GM19467 (cell line): ENCODE measurements around the gene PCDHGA4.
"Not testable (repeated sequence)": the region's sequence is repeated elsewhere in the genome, so short reads cannot be mapped to it uniquely, and the experiment has no call there.

Source experiments
- ATAC-seq: cut with Tn5 transposase; IDR thresholded peaks from one replicate; pipeline ENCODE4 v1.9.1; 2021; ENCODE audit warnings: mild to moderate bottlenecking, moderate library complexity; ENCODE audit not compliant: unreplicated experiment

PCDHGA4 gene

DNA sequence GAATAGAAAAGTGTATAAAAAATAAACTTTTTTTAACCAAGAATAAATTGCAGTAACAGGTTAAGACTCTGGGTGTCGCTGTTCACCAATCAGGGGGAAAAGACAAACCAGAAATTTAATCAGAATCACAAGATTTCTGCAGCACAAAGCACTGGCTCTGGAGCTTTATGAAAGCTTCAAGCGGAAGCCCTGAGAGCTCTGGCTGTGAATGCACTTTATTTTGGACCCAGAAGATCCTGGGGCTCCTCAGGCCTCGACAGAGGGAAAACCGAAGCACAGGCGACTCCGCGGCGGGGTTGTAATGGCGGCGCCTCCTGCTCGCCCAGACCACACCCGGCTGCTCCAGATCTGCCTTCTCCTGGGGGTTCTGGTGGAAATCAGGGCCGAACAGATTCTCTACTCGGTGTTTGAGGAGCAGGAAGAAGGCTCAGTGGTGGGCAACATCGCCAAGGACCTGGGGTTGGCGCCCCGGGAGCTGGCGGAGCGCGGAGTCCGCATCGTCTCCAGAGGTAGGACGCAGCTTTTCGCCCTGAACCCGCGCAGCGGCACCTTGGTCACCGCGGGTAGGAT lies at the start of gene PCDHGA4:
TSS of gene PCDHGA4 (plus strand) at position 122 of the 570 bp plus-strand sequence. CDS start at position 209, 87 bp downstream.
- no peak for ATAC-seq

DNA sequence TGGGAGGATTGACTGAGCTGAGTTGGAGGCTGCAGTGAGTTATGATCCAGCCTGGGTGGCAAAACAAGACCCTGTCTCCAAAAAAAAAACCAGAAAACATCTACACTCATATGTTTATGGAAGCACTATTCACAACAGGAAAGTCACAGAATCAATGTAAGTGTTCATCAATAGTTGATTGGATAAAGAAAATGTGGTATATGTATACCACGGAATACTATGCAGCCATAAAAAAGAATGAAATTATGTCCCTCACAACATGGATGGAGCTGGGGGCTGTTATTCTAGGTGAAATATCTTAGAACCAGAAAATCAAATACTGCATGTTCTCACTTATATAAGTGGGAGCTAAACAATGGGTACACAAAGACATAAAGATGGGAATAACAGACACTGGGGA lies 48.2 kb upstream of the PCDHGA4 start:
- ATAC-seq, result no peak

DNA sequence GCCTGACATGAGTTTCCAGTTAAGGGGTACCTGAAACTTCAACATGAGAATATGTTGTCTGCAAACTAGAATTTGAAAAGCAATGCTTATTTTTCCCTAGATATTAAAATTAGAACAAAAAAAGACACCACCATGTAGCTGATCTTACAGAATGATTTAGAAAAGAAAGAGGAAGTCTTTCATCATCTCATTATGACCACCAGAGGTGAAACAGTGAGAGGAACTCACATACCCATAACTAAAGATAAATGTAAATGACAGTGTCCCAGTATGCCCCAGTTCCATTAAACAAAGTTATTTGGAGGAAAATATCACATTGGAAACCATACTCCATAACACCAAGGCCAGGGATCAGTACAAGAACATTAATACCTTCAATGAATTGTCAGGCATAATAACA lies 41.1 kb upstream of the PCDHGA4 start:
- no peak for ATAC-seq

DNA sequence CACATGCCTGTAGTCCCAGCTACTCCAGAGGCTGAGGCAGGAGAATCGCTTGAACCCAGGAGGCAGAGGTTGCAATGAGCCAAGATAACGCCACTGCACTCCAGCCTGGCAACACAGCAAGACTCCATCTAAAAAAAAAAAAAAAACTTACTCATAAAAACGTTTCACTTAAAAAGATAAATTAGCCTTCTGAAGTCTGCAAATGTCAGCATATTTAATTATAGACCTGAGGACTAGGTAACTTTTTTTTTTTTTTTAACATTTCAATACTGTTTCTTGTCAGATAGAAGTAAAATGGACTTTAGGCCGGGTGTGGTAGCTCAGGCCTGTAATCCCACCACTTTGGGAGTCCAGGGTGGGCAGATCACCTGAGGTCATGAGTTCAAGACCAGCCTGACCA lies 37.9 kb upstream of the PCDHGA4 start:
- ATAC-seq, result not testable (repeated sequence)

DNA sequence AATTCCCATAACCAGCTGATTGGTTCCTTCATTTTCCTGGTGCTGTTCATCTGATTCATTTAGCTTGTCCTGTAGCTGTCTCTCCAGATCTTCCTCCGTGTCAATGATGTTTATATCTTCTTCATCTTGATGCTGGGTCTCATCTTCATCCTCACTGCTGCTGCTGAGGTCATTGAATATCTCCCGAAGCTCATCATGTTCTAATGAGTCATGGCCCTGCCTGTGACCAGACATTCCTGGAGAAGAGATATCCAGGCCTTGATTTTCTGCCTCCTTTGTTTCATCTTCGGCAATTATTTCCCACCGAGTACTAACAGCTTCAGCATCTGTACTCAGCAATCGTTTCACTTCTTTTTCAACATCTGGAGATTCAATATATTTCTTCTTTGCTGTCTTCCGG lies 35.6 kb upstream of the PCDHGA4 start:
- no peak for ATAC-seq

DNA sequence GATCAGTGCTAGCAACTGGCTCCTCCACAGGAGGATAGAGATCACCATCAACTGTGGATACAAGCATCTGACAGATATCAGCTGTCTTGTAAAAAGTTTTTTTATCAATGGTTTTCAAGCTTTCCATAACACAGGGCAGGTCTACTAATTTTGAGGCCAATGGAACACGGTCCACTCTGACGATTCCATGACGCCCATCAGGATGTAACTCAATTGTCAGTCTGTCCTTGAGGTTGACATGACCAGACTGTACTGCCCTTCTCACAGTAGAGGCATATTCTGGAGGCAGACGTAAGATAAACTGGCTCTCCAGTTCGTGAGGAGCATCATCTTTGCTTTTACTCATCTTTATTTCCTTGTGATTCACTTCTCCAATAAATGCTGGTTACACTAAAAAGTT lies 35.1 kb upstream of the PCDHGA4 start:
- no peak for ATAC-seq

DNA sequence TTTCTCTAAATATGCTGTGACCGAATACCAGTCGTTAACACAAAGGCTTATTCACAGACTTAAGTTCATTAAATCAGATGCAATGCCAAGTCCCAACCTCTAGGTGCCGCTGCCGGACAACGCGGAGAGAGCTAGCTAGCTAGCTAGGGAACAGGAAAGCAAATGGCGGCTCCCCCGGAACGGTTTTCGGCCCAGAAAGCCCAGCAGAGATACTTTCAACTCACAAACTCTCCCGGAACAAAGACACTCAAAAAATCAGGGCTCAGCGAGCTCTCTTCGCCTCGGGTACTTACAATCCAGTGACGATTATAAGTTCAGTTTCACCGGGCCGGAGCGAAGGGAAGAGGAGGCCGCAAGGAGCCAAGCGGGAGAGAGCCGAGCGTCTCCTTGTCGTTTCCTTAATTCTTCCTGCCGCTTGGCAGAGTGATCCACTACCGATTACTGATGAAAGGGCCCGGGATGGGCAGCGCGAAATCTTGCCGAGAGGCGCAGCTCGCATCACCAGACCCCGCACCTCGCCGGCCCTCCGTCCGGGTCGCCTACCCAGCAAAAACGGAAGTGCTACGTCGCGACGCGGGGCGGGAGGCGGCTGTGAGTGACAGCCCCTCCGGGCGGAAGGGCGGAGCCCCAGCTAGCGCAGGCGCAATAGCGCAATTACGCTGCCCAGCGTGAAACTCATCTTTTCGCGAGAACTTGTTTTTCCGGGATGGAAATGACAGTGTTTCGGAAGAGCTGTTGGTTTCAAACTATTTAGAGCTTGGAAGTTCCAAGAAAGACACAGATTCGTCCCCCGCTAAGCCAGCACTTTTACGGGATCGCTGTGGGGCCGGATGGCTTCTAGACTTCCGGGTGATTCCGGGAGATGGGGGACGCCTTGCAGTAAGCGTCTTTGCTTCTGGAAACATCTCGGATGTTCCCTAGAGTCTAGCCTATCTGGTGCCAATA lies 34.3 kb upstream of the PCDHGA4 start, which contains the start of gene TAF7:
TSS of gene TAF7 (minus strand) at position 560 of the 945 bp plus-strand sequence. CDS start 740 bp downstream, outside the sequence.
- ATAC-seq, result peak; percentile 95

DNA sequence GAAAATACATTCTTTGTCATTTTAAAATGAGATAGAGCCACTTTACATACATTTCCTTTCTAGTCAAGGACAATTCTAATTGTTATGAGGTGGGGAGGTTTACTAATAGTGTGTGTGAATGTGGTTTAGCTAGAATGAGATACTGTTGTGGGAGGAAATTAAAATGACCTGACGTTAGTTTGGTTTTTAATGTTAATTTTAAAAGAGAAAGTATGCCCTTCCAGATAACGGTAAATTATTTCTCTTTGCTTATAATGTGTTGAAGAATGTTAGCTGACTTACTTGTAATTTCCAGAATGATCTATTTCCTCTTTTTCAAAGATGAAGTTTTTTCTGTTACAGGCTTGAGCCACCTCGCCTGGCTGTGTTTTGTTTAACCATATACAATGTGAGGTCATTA lies 32.6 kb upstream of the PCDHGA4 start:
- ATAC-seq, result no peak

DNA sequence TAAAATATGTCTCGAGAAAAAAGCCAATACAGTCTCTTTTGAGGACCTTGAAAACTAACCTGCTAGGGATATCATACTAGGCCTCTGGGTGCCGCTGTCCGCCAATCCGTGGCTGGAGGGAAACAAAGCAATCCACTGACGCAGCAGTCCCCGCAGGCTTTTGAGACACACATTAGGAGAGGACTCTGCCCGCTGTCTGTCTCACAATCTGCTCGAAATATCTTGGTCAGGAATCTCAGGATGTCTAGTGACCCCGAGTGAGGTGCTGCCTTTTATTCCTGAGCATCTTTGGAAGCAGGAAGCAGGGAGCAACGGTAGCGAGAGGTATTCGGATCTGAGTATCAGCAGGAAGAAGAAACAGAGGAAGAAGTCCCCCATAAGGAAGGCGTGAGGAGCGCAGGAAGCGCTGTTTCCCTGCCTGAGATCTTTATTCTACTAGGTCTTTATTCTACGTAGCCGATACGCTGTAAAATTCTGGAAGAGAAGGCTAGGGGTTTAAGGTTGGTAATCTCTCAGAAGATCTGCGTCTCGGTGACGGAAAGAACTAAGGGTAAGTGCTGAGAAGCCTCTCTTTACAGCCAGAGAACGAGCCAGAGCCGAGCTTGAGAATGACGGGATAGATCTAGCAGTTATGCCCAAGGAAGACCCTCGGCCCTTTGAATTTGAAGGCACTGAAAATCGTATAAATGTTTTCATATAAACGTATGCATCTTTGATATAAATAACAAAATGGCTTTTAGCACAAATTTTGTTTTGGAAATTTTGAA lies 28.6 kb upstream of the PCDHGA4 start:
- ATAC-seq, result peak; percentile 52

DNA sequence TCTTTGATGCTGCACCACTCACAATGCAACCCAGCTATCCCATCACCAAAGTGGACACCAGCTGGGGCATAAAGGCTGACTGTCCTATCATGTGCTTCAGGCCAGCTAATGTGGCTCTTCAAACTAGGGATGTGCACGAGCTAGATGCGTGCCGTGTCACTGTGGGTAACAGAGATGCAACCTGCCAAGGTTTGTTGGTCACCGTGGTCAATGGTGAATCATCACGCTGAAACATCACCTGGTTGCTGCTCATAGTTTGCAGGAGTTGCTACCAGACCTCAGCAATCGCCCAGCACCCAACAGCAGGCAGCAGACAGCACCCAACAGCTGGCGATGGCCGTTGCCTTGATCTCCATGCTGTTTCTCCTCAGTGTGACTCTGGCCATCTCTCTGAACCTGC lies 26.6 kb upstream of the PCDHGA4 start:
- no peak for ATAC-seq

DNA sequence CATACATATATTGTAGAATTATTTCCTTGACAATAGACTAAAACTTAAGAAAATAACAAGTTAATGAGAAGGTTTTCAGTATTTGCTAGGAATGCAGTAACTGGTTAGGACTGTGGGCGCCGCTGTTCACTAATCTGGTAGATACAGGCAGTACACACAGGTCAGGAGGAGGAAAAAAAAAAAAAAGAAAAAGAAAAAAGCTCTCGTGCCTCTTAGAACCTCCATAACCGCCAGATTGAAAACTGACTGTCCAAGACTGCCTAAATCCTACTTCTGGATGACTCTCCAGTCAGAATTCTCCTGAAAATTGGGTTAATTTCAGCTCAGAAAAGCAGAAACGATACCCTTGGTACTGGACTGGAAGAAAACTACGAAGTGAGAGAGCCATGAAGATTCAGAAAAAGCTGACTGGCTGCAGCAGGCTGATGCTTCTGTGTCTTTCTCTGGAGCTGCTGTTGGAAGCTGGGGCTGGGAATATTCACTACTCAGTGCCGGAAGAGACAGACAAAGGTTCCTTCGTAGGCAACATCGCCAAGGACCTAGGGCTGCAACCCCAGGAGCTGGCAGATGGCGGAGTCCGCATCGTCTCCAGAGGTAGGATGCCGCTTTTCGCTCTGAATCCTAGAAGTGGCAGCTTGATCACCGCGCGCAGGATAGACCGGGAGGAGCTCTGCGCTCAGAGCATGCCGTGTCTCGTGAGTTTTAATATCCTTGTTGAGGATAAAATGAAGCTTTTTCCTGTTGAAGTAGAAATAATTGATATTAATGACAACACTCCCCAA lies 24.3 kb upstream of the PCDHGA4 start, which contains the start of gene PCDHGA1:
TSS of gene PCDHGA1 (plus strand) at position 216 of the 782 bp plus-strand sequence.
- ATAC-seq, result no peak

DNA sequence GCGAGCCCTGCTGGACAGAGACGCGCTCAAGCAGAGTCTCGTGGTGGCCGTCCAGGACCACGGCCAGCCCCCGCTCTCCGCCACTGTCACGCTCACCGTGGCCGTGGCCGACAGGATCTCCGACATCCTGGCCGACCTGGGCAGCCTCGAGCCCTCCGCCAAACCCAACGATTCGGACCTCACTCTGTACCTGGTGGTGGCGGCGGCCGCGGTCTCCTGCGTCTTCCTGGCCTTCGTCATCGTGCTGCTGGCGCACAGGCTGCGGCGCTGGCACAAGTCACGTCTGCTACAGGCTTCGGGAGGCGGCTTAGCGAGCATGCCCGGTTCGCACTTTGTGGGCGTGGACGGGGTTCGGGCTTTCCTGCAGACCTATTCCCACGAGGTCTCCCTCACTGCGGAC lies 22.2 kb upstream of the PCDHGA4 start:
- not testable (repeated sequence) for ATAC-seq

DNA sequence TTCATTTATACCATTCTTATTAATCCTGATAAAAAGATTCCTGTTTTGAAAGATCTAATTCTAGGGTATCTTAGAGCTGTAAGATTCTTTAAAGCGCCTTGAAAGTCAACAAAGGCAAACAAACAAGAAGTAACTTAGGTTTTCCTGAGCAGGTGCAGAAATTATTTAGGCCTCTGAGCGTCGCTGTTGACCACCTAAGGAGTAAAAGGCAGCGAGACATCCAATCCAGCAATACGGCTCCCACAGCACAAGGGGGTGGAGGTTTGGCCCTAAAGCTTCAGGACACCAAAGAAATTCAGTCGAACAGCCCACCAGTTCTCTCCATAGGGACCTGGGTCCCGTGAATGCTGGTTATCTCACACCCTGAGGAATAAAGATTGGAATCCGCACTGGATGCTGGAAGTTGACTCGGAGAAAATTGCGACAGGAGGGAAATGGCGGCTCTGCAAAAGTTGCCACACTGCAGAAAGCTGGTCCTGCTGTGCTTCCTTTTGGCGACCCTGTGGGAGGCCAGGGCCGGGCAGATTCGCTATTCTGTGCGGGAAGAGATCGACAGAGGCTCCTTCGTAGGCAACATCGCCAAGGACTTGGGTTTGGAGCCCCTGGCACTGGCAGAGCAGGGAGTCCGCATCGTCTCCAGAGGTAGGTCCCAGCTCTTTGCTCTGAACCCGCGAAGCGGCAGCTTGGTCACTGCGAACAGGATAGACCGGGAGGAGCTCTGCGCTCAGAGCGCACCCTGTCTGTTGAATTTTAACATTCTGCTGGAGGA lies 16.1 kb upstream of the PCDHGA4 start, which contains the start of gene PCDHGA2:
TSS of gene PCDHGA2 (plus strand) at position 223 of the 769 bp plus-strand sequence.
- no peak for ATAC-seq

DNA sequence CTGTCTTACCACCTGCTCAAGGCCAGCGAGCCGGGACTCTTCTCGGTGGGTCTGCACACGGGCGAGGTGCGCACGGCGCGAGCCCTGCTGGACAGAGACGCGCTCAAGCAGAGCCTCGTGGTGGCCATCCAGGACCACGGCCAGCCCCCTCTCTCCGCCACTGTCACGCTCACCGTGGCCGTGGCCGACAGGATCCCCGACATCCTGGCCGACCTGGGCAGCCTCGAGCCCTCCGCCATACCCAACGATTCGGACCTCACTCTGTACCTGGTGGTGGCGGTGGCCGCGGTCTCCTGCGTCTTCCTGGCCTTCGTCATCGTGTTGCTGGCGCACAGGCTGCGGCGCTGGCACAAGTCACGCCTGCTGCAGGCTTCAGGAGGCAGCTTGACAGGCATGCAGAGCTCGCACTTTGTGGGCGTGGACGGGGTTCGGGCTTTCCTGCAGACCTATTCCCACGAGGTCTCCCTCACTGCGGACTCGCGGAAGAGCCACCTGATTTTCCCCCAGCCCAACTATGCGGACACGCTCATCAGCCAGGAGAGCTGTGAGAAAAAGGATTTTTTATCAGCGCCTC lies 14.0 kb upstream of the PCDHGA4 start:
- not testable (repeated sequence) for ATAC-seq

DNA sequence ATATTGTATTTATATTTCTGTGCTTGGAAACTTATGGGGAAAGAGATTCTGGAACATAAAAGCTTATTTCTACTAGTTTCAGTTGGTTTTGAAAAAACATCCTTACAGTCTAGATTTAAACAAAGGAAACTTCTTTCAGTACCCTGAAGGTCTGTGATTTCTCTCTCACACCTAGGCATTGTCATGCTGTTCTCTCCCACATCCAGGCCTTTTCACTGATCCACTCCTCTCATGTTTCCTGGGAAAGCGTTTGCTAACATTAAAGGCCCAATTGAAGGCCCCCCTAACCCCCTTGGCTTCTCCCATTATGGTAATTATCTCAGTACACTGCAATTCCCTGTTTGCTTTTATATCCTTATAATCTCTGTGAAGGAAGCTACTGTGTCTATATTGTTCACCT lies 12.0 kb upstream of the PCDHGA4 start:
- ATAC-seq, result no peak

DNA sequence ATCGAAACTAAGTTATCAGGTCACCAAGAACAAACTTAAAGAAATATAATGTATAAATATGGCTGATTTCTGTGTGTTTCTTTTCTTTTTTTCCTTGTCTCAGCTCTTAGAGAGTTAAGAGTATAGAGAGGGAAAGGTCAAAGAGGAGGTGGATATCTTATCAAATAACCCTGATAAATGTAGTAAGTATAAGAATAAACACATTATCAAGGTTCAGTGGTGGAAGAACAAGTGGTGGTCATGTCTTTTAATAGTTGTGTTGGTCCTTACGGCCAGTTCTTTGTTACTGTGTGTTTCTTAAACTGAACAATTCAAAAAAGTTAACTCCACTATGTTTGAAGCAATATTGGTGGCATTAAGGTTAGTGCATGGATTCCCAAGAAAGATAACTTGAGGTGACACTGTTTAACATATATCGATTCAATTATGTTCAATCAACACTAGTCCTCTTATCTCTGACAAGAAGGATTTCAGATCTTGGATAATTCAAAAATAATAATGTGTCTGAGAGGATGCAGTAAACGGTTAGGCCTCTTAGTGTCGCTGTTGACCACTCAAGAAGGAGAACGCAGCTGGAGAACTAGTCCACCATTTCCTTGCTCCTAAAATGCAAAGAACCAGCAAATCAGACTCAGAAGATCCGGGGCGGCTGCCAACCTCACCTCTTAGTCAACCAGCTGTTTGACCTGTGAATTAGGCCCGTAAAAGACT lies 11.4 kb upstream of the PCDHGA4 start, which contains the start of gene PCDHGA3:
TSS of gene PCDHGA3 (plus strand) at position 588 of the 711 bp plus-strand sequence. CDS start 205 bp downstream, outside the sequence.
- ATAC-seq, result no peak

DNA sequence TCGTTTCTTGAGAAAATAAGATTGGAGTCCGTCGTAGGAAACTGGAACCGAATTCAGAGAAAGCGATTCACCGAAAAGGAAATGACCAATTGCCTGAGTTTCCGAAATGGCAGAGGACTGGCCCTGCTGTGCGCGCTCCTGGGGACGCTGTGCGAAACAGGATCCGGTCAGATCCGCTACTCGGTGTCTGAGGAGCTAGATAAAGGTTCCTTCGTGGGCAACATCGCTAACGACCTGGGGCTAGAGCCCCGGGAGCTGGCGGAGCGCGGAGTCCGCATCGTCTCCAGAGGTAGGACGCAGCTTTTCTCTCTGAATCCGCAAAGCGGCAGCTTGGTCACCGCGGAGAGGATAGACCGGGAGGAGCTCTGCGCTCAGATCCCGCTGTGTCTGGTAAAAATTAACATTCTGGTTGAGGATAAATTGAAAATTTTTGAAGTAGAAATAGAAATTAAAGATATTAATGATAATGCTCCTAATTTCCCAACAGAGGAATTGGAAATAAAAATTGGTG lies 10.8 kb upstream of the PCDHGA4 start:
- ATAC-seq, result no peak

DNA sequence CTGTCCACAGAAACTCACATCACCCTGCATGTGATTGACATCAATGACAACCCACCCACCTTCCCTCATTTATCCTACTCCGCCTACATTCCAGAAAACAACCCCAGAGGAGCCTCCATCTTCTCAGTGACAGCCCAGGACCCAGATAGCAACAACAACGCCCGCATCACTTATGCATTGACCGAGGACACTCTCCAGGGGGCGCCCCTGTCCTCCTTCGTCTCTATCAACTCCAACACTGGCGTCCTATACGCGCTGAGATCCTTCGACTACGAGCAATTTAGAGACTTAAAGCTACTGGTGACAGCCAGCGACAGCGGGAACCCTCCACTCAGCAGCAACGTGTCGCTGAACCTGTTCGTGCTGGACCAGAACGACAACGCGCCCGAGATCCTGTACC lies 9.5 kb upstream of the PCDHGA4 start:
- ATAC-seq, result no peak
